HCT116 (cell line): ENCODE measurements around the gene SRI.

Source experiments
- ATF3 ChIP-seq: IDR thresholded peaks from 2 replicates; pipeline ENCODE4 v1.6.1; 2012
- EGR1 ChIP-seq: IDR thresholded peaks from 2 replicates; pipeline ENCODE4 v1.6.1; 2012; ENCODE audit warnings: low read depth
- EZH2 ChIP-seq: fragments of 200-600 bp; sonication (generic); IDR thresholded peaks from 2 replicates; pipeline ENCODE4 v1.6.1; 2017; ENCODE audit warnings: antibody characterized with exemption, mixed run types
- EZH2phosphoT487 ChIP-seq: fragments of 200-600 bp; IDR thresholded peaks from 2 replicates; pipeline ENCODE4 v1.6.1; 2018; ENCODE audit warnings: antibody characterized with exemption, borderline replicate concordance
- FOSL1 ChIP-seq: IDR thresholded peaks from 2 replicates; pipeline ENCODE4 v1.6.1; 2012; ENCODE audit warnings: low read depth
- JUND ChIP-seq: IDR thresholded peaks from 2 replicates; pipeline ENCODE4 v1.6.1; 2012
- POLR2A ChIP-seq: IDR thresholded peaks from 2 replicates; pipeline ENCODE4 v1.7.0; 2011; ENCODE audit warnings: borderline replicate concordance; ENCODE audit not compliant: insufficient read depth, insufficient read length; ENCODE audit errors: extremely low read depth
- POLR2AphosphoS5 ChIP-seq: IDR thresholded peaks from 2 replicates; pipeline ENCODE4 v1.6.1; 2011; ENCODE audit warnings: mild to moderate bottlenecking, low read depth, low read length, moderate library complexity
- REST ChIP-seq: IDR thresholded peaks from 2 replicates; pipeline ENCODE4 v1.6.1; 2012; ENCODE audit warnings: low read depth
- YY1 ChIP-seq: IDR thresholded peaks from 2 replicates; pipeline ENCODE4 v1.6.1; 2011; ENCODE audit warnings: low read length, low read depth, moderate library complexity, mild to moderate bottlenecking; ENCODE audit not compliant: insufficient replicate concordance; ENCODE audit errors: extremely low read depth
- TF ChIP-seq, protein P1 (sequence below), 3 experiments: fragments of 200-600 bp in 1 of 3; sonication (generic) in 1 of 3; IDR thresholded peaks in 2 of 3; conservative IDR thresholded peaks in 1 of 3; 2 replicates each; pipeline ENCODE4 v1.5.1; 2012 to 2017; ENCODE audit warnings: low read depth in 2 of 3, low read length in 2 of 3, antibody characterized with exemption in 1 of 3, borderline replicate concordance in 1 of 3, control low read depth in 1 of 3, mild to moderate bottlenecking in 1 of 3, mixed read lengths in 1 of 3, mixed run types in 1 of 3, moderate library complexity in 1 of 3; ENCODE audit not compliant: insufficient read depth in 1 of 3

DNA sequence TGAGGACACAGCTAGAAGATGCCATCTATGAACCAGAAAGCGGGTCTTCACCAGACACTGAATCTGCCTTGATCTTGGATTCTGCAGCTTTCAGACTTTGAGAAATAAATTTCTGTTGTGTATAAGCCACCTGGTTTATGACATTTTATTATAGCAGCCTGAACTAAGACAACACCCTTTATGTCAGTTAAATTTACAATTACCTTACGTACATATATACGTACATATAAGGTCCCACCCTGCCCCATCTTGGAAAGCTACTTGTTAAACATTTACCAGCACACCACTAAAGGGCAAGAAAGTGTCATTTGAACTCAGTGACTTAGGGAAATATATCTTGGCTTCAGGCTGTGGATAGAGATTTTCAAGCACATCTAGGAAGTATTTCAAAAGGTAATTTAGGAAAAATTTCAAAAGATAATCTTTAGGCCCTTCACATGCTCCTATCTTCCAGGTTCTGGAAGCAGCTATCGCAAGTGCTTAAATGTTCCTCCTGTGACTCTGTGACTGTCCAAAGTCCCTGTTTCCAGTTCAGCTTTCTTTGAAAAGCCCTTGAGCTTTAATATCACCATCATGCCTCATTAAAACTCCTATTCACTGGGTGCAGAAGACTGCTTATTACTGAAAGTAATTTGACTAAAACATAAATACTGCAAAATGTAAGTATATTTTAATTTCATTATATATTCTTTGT, 9.6 kb upstream of the SRI start:
- TF ChIP-seq POLR2A (no peak), EZH2 (no peak), ATF3 (no peak), POLR2AphosphoS5 (no peak), REST (no peak), JUND (no peak), EZH2phosphoT487 (no peak), FOSL1 (no peak), EGR1 (no peak), YY1 (no peak)
- TF ChIP-seq, protein P1, sequence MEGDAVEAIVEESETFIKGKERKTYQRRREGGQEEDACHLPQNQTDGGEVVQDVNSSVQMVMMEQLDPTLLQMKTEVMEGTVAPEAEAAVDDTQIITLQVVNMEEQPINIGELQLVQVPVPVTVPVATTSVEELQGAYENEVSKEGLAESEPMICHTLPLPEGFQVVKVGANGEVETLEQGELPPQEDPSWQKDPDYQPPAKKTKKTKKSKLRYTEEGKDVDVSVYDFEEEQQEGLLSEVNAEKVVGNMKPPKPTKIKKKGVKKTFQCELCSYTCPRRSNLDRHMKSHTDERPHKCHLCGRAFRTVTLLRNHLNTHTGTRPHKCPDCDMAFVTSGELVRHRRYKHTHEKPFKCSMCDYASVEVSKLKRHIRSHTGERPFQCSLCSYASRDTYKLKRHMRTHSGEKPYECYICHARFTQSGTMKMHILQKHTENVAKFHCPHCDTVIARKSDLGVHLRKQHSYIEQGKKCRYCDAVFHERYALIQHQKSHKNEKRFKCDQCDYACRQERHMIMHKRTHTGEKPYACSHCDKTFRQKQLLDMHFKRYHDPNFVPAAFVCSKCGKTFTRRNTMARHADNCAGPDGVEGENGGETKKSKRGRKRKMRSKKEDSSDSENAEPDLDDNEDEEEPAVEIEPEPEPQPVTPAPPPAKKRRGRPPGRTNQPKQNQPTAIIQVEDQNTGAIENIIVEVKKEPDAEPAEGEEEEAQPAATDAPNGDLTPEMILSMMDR (IDR thresholded peaks at IDR 0.05 in 2 of 3, conservative IDR thresholded peaks at IDR 0.05 in 1 of 3; ENCODE audit: borderline replicate concordance in 1 of 3, insufficient read depth in 1 of 3, low read depth in 2 of 3, low read length in 2 of 3), result no peak
